GM20000 (cell line): Measurements from ENCODE around the gene OR10W1.

Experiments used
- DNase-seq: peaks from one replicate; pipeline ENCODE4 v3.0.0; 2012; ENCODE audit warnings: low spot score
- CTCF ChIP-seq: IDR thresholded peaks from 2 replicates; pipeline ENCODE4 v1.5.1; 2012; ENCODE audit warnings: mild to moderate bottlenecking, control low read depth; ENCODE audit errors: extremely low read depth, missing control alignments

Gene OR10W1

GRCh38 chr11:58276151-58276550 lies 8.1 kb upstream of the OR10W1 start:
- TF ChIP-seq CTCF = no peak
- DNase-seq = no peak

- DNase-seq = no peak
- no peak for TF ChIP-seq CTCF
These were observed 6.9 kb upstream of the OR10W1 start for GRCh38 chr11:58275002-58275401.

GRCh38 chr11:58259983-58260382 lies 8.1 kb downstream of the OR10W1 start:
- TF ChIP-seq CTCF = no peak
- no peak for DNase-seq

- TF ChIP-seq CTCF = no peak
These were observed 13.1 kb downstream of the OR10W1 start for GRCh38 chr11:58254936-58255335.

GRCh38 chr11:58243954-58244353 lies 24.1 kb downstream of the OR10W1 start:
- DNase-seq = no peak
- TF ChIP-seq CTCF = no peak

More at GRCh38 chr11:58254936-58255335, 13.1 kb downstream of the OR10W1 start:
- DNase-seq = no peak

- TF ChIP-seq CTCF = no peak
- no peak for DNase-seq
These were observed 40.0 kb downstream of the OR10W1 start for GRCh38 chr11:58227956-58228615.

- TF ChIP-seq CTCF = no peak
- no peak for DNase-seq
These were observed 45.3 kb downstream of the OR10W1 start for GRCh38 chr11:58222721-58223120.
